CD4-positive, alpha-beta T cell treated with Interleukin-4 for 4 hours (primary cell): Measurements from ENCODE around the gene PFN1.
A peak's percentile ranks its signal among the peaks of the same experiment; 100 is the strongest.

Experiments used
- DNase-seq: peaks from one replicate; pipeline ENCODE4 v3.0.0-alpha.2; 2020

The PFN1 gene

GRCh38 chr17:4967539-4968485 is 19.5 kb upstream of the PFN1 start, which contains the start of gene SPAG7:
TSS of gene SPAG7 (minus strand) at chr17:4967817. CDS start at chr17:4967804, 13 bp downstream.
- DNase-seq, result peak; percentile 95

DNA sequence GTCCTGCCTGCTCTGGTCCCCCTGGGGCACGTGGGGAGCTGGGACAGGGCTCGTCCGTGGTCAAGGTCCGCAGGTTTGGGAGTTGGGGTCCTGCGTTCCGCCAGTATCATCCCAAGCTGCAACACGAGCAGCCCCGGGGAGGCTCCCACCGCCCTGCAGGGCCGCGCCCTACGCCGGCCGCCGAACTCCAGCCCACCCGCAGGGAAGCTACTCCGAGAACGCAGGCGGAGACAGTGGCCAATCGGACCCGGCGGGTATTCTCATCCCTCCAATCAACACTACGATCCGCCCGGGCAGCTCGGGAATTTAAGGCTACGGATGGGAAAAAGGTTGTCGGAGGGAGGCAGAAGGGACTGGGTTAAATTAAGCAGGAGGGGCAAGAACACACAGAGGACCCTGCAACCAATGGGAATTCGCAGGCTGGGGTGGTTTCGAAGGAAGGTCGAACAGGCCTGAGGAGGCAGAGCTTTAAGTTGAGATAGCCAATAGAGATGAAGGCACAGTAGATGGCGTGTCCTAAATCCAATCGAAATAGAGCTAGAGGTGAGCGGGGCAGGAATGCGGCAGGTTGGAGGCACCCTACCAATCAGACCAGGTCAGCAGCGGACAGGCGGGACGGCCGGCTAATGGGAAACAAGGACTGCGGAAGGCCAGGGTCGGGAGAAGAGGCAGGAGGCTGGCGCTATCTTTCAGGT is 18.7 kb upstream of the PFN1 start:
- peak; percentile 100 for DNase-seq

DNA sequence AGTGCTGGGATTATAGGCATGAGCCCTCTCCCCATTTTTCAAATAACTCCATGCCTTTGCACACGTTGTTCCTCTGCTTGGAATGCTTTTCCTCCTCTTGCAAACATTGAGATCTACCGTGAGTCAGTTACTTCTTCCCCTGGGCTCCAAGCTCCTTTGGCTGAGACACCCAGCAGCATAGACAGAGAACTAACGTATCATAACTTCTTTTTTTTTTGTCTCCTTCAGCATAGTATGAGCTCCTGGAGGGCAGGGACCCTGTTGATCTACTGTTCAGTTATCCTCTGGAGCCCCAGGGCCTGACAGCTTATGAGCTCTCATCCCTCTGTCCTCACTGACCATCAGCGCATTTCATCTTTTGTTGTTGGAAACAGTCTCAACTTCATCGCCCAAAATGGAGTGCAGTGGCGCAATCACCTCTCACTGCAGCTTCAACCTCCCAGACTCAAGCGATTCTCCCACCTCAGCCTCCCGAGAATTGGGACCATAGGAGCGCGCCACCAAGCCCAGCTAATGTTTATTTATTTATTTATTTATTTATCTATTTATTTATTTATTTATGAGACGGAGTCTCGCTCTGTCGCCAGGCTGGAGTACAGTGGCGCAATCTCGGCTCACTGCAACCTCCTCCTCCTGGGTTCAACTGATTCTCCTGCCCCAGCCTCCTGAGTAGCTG is 17.1 kb upstream of the PFN1 start:
- DNase-seq, result no peak

DNA sequence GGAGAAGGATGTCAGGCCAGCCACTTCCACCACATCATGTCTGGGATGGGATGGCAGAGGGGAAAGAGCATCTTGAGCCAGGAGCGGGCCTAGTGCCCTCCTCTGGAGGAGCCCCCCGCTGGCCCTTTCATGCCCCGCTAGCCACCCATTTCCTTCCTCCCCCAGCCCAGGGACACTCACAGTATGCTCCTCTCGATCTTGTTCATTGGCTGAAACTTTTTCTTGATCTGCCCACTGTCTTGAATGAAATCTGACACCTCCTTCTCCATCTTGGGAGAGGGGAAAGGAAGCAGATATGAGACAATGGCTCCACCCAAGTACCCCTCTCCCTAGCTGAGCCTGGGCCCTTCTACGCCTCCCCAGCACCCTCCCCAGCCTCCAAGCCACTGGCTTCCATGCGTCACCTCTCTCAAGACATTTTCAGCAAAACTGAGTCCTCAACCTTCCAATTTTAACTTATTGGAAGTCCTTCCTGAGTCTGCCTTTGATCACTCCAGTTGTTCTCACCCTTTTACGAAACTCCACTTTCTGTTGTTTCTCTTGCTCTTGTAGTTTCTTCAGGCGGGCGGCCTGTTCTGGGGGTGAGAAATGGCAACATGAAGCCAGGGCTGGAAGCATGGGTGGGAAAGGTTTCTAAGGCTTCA is 12.1 kb upstream of the PFN1 start:
- no peak for DNase-seq

DNA sequence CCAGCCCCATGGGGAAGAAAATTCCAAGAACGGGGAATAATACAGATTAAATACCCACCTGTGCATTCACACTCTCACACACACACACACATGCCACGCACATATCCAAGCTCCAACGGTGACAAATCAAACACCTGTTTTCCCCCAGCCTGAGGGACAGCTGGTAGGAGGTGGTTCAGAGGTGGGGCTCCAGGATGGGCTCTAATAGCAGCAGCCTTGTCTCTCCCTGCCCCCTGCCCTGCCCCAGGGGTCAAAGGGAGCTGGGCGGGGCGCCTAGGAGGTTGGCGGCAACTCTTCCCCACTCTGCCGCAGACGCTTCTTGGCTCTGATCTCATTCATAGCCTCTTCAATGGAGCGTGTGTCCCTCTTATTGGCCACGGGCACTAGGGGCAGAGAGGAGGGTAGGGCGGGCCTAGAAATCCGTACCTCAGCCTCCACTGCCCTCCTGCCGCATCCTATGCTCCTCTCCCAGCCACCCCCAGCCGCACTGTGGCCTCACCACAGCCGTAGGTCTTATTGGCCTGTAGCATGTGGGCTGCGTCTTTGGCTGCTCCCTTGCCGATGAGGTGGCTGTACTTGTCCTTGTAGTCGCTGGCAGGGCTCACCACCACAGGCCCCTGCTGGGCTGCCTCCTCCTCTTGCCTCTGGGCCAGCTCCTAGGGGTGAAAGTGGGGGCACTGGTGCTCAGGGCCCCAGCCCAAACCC is 11.1 kb upstream of the PFN1 start:
- DNase-seq, result no peak

DNA sequence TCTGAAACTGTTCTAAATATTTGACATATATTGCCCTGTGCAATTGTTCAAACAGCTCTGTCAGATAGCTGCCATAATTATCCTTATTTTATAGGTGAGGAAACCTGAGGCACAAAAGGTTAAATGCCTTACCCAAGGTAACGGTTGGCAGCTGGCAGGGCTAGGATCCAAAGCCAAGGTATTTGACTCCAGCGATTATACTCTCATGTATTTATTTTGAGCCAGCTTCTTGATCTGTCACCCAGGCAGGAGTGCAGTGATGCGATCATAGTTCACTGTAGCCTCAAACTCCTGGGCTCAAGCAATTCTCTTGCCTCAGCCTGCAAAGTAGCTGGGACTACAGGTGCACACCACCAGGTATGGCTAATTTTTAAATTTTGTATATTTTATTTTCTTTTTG is 9.8 kb upstream of the PFN1 start:
- no peak for DNase-seq

- DNase-seq, result peak; percentile 40
Observed at GRCh38 chr17:4956493-4957061, 8.2 kb upstream of the PFN1 start.

GRCh38 chr17:4955091-4955490 is 6.8 kb upstream of the PFN1 start:
- DNase-seq, result no peak

GRCh38 chr17:4953451-4953961 is 5.2 kb upstream of the PFN1 start:
- no peak for DNase-seq

GRCh38 chr17:4951486-4951885 is 3.2 kb upstream of the PFN1 start:
- no peak for DNase-seq

- DNase-seq, result no peak
Observed at GRCh38 chr17:4950746-4951204, 2.4 kb upstream of the PFN1 start, which contains the start of gene ENO3. TSS of gene ENO3 (plus strand) at chr17:4951119. CDS start at chr17:4951830, 711 bp downstream.

- DNase-seq, result no peak
Observed at GRCh38 chr17:4950075-4950745, 1.9 kb upstream of the PFN1 start.

- DNase-seq, result peak; percentile 91
Observed at GRCh38 chr17:4949321-4950074, 1.2 kb upstream of the PFN1 start.

DNA sequence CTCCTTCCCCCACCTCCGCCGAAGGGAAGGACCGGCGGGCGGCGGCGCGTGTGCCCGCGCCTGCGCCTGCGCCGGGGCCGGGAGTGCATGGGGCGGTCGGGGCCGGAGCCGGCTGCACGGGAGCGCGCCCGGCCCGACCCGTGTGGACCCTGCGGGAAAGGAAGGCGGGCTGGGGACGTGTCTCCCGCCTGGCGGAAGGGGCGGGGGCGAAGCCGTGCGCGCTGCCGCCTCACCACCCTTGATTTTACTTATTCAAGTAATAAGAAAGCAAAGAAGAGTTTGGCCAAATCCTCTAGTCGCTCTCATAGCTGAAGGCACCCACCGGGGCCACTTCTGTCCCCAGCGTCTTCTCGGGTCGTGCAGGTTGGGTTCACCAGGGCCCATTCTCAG is 596 bp upstream of the PFN1 start:
- DNase-seq, result peak; percentile 80

- DNase-seq, result peak; percentile 55
Observed at GRCh38 chr17:4947411-4948165, 742 bp downstream of the PFN1 start.

DNA sequence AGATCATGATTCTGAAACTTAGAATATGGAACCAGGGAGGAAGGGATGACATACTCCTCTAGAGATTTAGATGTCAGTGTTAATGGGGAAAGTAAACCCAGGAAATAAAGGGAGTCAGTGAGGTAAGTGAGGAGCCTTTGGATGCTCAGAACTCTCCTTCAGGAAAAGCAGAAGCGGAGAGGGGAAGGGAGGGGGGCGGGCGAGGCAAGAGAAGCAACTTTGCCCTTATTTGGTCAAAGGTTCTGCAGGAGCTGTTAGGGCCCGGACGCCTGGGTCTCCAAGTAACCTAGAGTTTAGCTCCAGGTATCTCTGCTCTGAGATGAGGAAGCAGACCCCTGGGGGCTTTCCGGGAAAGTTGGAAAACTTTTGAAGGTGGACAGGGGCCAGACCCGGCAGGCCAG is 1.3 kb downstream of the PFN1 start:
- DNase-seq, result no peak

DNA sequence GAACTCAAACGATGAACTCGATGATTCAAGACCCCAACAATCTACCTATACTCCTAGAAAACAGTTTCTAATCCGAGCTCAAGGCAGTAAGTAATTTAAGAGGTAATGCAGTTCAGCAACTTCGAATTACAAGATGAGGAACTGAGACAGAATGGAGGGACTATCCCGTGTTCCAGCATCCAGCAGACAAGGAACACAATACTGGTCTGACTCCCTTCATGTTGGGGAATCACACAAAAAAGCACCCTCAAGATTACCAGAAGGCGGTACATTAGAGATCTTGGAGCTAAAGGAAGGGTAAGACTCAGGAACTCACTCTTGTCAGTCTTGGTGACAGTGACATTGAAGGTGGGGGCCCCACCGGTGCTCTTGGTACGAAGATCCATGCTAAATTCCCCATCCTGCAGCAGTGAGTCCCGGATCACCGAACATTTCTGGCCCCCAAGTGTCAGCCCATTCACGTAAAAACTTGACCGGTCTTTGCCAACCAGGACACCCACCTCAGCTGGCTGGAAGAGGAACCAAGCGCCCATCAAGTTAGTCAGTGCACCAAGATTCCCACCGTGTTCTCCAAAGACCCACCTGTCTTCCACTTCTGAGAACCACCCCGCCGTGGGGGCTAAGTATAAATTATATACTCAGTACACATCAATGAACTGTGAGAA is 1.9 kb downstream of the PFN1 start:
- no peak for DNase-seq

DNA sequence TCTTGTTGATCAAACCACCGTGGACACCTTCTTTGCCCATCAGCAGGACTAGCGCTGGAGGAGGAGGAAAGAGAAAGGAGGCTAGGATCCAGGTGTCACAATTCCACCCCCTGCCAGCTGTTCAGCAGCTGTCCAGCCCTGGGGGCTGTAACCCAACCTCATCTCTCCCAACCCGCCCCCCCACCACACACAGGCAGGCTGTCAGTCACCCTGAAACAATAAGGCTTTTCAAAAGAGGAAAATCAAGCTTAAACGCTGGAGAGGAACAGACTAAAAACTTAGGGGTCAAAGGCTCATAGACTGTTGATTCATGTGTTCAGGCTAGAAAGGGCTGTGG is 2.4 kb downstream of the PFN1 start:
- DNase-seq, result no peak
